HEK293 (cell line): ENCODE data around the gene EID2.
A peak's percentile ranks its signal among the peaks of the same experiment; 100 is the strongest.

Source experiments
- CTCF ChIA-PET: fragments of 350-600 bp; formaldehyde crosslinking; extraction: SDS; loops from one replicate; lab custom pipeline; 2021; ENCODE audit warnings: antibody characterized with exemption; lab: Yijun Ruan, JAX
- POLR2A ChIA-PET: fragments of 300-600 bp; formaldehyde crosslinking; extraction: SDS; loops from one replicate; lab custom pipeline; 2020; ENCODE audit warnings: antibody characterized with exemption, inconsistent platforms; lab: Yijun Ruan, JAX
- H3K27ac ChIP-seq: fragments of 200-500 bp; sonication (Bioruptor generic); 2 replicates; pipeline ENCODE4 v1.5.1; 2014; ENCODE audit warnings: low read depth, low read length, control low read depth, inconsistent platforms; ENCODE audit errors: extremely low read depth
- H3K36me3 ChIP-seq, 2 experiments: fragments of 200-500 bp in 1 of 2; sonication (Bioruptor generic) in 1 of 2; 1 replicate in 1 of 2; 2 replicates in 1 of 2; pipeline ENCODE4 v1.5.1; 2014 to 2017; ENCODE audit warnings: inconsistent platforms in 2 of 2, low read length in 2 of 2; ENCODE audit not compliant: control insufficient read depth in 2 of 2, insufficient read depth in 1 of 2
- H3K4me1 ChIP-seq: fragments of 200-500 bp; sonication (Bioruptor generic); 2 replicates; pipeline ENCODE4 v1.5.1; 2014; ENCODE audit warnings: mild to moderate bottlenecking, low read length, inconsistent platforms; ENCODE audit not compliant: control insufficient read depth, insufficient read depth
- H3K4me3 ChIP-seq: 2 replicates; pipeline ENCODE4 v1.5.1; 2011; ENCODE audit warnings: low read depth, mild to moderate bottlenecking, control low read depth, low read length, moderate library complexity
- H3K9me3 ChIP-seq: fragments of 200-500 bp; sonication (Bioruptor generic); 2 replicates; pipeline ENCODE4 v1.5.1; 2014; ENCODE audit warnings: low read depth, low read length, inconsistent platforms; ENCODE audit not compliant: control insufficient read depth, insufficient read depth
- HOXA7 ChIP-seq: sonication (generic); formaldehyde crosslinking; IDR thresholded peaks from 2 replicates; pipeline ENCODE4 v1.8.1; 2022; ENCODE audit warnings: missing genetic modification reagents, borderline replicate concordance
- IKZF3 ChIP-seq: fragments of 450-650 bp; IDR thresholded peaks from 2 replicates; pipeline ENCODE4 v1.5.0; 2018; ENCODE audit warnings: missing biosample characterization, mild to moderate bottlenecking, missing genetic modification characterization, moderate library complexity
- SP2 ChIP-seq: fragments of 450-650 bp; formaldehyde crosslinking; IDR thresholded peaks from 2 replicates; pipeline ENCODE4 v1.5.1; 2016; ENCODE audit warnings: missing biosample characterization, missing genetic modification characterization
- SP7 ChIP-seq: fragments of 450-650 bp; formaldehyde crosslinking; IDR thresholded peaks from 2 replicates; pipeline ENCODE4 v1.5.1; 2016; ENCODE audit warnings: missing biosample characterization, missing genetic modification characterization
- ZFP69B ChIP-seq: fragments of 450-650 bp; formaldehyde crosslinking; IDR thresholded peaks from 2 replicates; pipeline ENCODE4 v1.5.1; 2016; ENCODE audit warnings: missing biosample characterization, missing genetic modification characterization
- ZNF174 ChIP-seq: fragments of 450-650 bp; formaldehyde crosslinking; IDR thresholded peaks from 2 replicates; pipeline ENCODE4 v1.5.0; 2017; ENCODE audit warnings: missing biosample characterization, mild to moderate bottlenecking, missing genetic modification characterization
- ZNF324 ChIP-seq: fragments of 450-650 bp; formaldehyde crosslinking; IDR thresholded peaks from 2 replicates; pipeline ENCODE4 v1.5.1; 2016; ENCODE audit warnings: missing biosample characterization, missing genetic modification characterization
- ZNF549 ChIP-seq: fragments of 450-650 bp; IDR thresholded peaks from 2 replicates; pipeline ENCODE4 v1.5.1; 2018; ENCODE audit warnings: missing biosample characterization, missing genetic modification characterization, mild to moderate bottlenecking, inconsistent platforms, moderate library complexity
- ZNF560 ChIP-seq: fragments of 450-650 bp; formaldehyde crosslinking; IDR thresholded peaks from 2 replicates; pipeline ENCODE4 v1.5.1; 2017; ENCODE audit warnings: missing biosample characterization, missing genetic modification characterization, borderline replicate concordance
- ZNF596 ChIP-seq: fragments of 450-650 bp; IDR thresholded peaks from 2 replicates; pipeline ENCODE4 v1.5.0; 2018; ENCODE audit warnings: missing biosample characterization, mild to moderate bottlenecking, missing genetic modification characterization, moderate library complexity
- ZNF660 ChIP-seq: fragments of 450-650 bp; IDR thresholded peaks from 2 replicates; pipeline ENCODE4 v1.5.1; 2018; ENCODE audit warnings: missing biosample characterization, mild to moderate bottlenecking, missing genetic modification characterization
- ZNF677 ChIP-seq: fragments of 450-650 bp; IDR thresholded peaks from 2 replicates; pipeline ENCODE4 v1.5.0; 2018; ENCODE audit warnings: missing biosample characterization, mild to moderate bottlenecking, missing genetic modification characterization, moderate library complexity
- ZNF776 ChIP-seq: fragments of 450-650 bp; formaldehyde crosslinking; IDR thresholded peaks from 2 replicates; pipeline ENCODE4 v1.5.0; 2017; ENCODE audit warnings: missing biosample characterization, missing genetic modification characterization, borderline replicate concordance
- ZNF792 ChIP-seq: fragments of 450-650 bp; formaldehyde crosslinking; IDR thresholded peaks from 2 replicates; pipeline ENCODE4 v1.5.1; 2016; ENCODE audit warnings: missing biosample characterization, missing genetic modification characterization
- ZSCAN16 ChIP-seq: fragments of 450-650 bp; formaldehyde crosslinking; IDR thresholded peaks from 2 replicates; pipeline ENCODE4 v1.5.1; 2016; ENCODE audit warnings: missing biosample characterization, missing genetic modification characterization
- ZXDB ChIP-seq: fragments of 450-650 bp; formaldehyde crosslinking; IDR thresholded peaks from 2 replicates; pipeline ENCODE4 v1.5.1; 2016; ENCODE audit warnings: missing biosample characterization, missing genetic modification characterization
- TF ChIP-seq, protein P1 (sequence below): fragments of 450-650 bp; formaldehyde crosslinking; IDR thresholded peaks from 2 replicates; pipeline ENCODE4 v1.5.1; 2016; ENCODE audit warnings: missing biosample characterization, missing genetic modification characterization
- TF ChIP-seq, protein P2 (sequence below): fragments of 450-650 bp; formaldehyde crosslinking; IDR thresholded peaks from 2 replicates; pipeline ENCODE4 v1.5.0; 2017; ENCODE audit warnings: missing biosample characterization, missing genetic modification characterization, borderline replicate concordance
- TF ChIP-seq, protein P3 (sequence below): sonication (generic); formaldehyde crosslinking; IDR thresholded peaks from 2 replicates; pipeline ENCODE4 v1.8.1; 2022; ENCODE audit warnings: mild to moderate bottlenecking, moderate library complexity, missing genetic modification reagents
- TF ChIP-seq, protein P4 (sequence below): fragments of 450-650 bp; formaldehyde crosslinking; IDR thresholded peaks from 2 replicates; pipeline ENCODE4 v1.5.1; 2016; ENCODE audit warnings: missing biosample characterization, missing genetic modification characterization
- TF ChIP-seq, protein P5 (sequence below): fragments of 450-650 bp; formaldehyde crosslinking; IDR thresholded peaks from 2 replicates; pipeline ENCODE4 v1.5.1; 2016; ENCODE audit warnings: missing biosample characterization, missing genetic modification characterization

The EID2 gene

DNA sequence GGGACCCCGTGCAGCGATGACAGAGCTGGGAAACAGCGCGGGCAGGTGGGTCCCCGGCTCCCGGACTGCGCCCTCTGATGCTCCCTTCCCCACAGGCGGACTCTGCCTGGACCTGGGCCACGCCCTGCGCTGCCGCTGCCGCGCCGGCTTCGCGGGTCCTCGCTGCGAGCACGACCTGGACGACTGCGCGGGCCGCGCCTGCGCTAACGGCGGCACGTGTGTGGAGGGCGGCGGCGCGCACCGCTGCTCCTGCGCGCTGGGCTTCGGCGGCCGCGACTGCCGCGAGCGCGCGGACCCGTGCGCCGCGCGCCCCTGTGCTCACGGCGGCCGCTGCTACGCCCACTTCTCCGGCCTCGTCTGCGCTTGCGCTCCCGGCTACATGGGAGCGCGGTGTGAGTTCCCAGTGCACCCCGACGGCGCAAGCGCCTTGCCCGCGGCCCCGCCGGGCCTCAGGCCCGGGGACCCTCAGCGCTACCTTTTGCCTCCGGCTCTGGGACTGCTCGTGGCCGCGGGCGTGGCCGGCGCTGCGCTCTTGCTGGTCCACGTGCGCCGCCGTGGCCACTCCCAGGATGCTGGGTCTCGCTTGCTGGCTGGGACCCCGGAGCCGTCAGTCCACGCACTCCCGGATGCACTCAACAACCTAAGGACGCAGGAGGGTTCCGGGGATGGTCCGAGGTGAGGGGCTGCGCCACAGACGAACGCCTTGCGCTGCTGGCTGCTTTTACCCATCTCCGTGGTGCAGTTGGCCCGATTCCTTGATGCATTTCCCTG is 32.8 kb downstream of the EID2 start (continued):
- TF ChIP-seq, protein P1, sequence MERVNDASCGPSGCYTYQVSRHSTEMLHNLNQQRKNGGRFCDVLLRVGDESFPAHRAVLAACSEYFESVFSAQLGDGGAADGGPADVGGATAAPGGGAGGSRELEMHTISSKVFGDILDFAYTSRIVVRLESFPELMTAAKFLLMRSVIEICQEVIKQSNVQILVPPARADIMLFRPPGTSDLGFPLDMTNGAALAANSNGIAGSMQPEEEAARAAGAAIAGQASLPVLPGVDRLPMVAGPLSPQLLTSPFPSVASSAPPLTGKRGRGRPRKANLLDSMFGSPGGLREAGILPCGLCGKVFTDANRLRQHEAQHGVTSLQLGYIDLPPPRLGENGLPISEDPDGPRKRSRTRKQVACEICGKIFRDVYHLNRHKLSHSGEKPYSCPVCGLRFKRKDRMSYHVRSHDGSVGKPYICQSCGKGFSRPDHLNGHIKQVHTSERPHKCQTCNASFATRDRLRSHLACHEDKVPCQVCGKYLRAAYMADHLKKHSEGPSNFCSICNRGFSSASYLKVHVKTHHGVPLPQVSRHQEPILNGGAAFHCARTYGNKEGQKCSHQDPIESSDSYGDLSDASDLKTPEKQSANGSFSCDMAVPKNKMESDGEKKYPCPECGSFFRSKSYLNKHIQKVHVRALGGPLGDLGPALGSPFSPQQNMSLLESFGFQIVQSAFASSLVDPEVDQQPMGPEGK (tag by site-specific recombination), result peak; percentile 62; the same call in 1 of the 2 replicates
- TF ChIP-seq ZNF560 (peak; percentile 80; the same call in 1 of the 2 replicates), SP2 (tag by site-specific recombination) (peak; percentile 33; the same call in 1 of the 2 replicates), ZNF660 (tag by site-specific recombination) (no peak; the same call in none of the 2 replicates), ZNF324 (peak; percentile 62), IKZF3 (tag by site-specific recombination) (peak; percentile 31; the same call in 1 of the 2 replicates), HOXA7 (CRISPR knock-in tag) (peak; percentile 88; the same call in 1 of the 2 replicates), ZNF792 (tag by site-specific recombination) (no peak), ZNF596 (peak; percentile 53), ZFP69B (tag by site-specific recombination) (peak; percentile 52; the same call in 1 of the 2 replicates), ZSCAN16 (tag by site-specific recombination) (peak; percentile 43; the same call in 1 of the 2 replicates), ZNF677 (tag by site-specific recombination) (peak; percentile 47; the same call in 1 of the 2 replicates), ZXDB (tag by site-specific recombination) (peak; percentile 59), SP7 (tag by site-specific recombination) (peak; percentile 65; the same call in 1 of the 2 replicates)
- TF ChIP-seq, protein P2, sequence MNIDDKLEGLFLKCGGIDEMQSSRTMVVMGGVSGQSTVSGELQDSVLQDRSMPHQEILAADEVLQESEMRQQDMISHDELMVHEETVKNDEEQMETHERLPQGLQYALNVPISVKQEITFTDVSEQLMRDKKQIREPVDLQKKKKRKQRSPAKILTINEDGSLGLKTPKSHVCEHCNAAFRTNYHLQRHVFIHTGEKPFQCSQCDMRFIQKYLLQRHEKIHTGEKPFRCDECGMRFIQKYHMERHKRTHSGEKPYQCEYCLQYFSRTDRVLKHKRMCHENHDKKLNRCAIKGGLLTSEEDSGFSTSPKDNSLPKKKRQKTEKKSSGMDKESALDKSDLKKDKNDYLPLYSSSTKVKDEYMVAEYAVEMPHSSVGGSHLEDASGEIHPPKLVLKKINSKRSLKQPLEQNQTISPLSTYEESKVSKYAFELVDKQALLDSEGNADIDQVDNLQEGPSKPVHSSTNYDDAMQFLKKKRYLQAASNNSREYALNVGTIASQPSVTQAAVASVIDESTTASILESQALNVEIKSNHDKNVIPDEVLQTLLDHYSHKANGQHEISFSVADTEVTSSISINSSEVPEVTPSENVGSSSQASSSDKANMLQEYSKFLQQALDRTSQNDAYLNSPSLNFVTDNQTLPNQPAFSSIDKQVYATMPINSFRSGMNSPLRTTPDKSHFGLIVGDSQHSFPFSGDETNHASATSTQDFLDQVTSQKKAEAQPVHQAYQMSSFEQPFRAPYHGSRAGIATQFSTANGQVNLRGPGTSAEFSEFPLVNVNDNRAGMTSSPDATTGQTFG (tag by site-specific recombination), result no peak
- TF ChIP-seq, protein P3, sequence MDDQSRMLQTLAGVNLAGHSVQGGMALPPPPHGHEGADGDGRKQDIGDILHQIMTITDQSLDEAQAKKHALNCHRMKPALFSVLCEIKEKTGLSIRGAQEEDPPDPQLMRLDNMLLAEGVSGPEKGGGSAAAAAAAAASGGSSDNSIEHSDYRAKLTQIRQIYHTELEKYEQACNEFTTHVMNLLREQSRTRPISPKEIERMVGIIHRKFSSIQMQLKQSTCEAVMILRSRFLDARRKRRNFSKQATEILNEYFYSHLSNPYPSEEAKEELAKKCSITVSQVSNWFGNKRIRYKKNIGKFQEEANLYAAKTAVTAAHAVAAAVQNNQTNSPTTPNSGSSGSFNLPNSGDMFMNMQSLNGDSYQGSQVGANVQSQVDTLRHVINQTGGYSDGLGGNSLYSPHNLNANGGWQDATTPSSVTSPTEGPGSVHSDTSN (CRISPR knock-in tag), result peak; percentile 97
- TF ChIP-seq, all 188 proteins: peak for 63

DNA sequence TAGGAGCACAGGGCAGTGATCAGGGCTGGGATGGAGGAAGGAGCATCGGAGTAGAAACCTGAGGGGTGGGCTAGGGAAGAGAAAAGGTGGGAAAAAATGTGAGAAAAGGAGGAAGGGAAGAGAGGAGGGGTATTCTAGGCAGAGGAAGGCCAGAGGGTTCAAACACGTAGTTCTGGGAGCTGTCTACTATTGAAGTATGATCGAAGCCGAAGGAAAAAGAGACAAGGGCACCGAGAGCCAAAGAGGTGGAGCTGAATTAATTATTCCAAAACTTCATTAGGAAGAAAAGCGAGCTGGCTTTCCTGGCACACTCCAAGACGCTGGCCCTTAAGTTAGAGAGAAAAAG is 33.4 kb downstream of the EID2 start:
- no peak overlapping the region for H3K4me3 ChIP-seq
- peaks cover 6% of the 10 kb centered on the region for H3K9me3 ChIP-seq
- CTCF ChIA-PET, result interaction anchor here (0.6 to 3.1 kb wide), 3 partner anchors 26 to 95 kb away, joined by 4 to 25 read pairs (median 9); partner anchors contain the start of gene EID2B
- peaks cover 0 to 9% of the 10 kb centered on the region in 2 experiments; a peak in 1 of 3 replicates for H3K36me3 ChIP-seq
- POLR2A ChIA-PET, result interaction anchor here (1.0 to 2.4 kb wide), 4 partner anchors 8 to 71 kb away, joined by 3 to 7 read pairs (median 6); partner anchors contain the start of genes DLL3, RPS16 and TIMM50
- peak overlapping the region; percentile 58; the same call in 1 of the 2 replicates for H3K27ac ChIP-seq
- peaks cover 10% of the 10 kb centered on the region for H3K4me1 ChIP-seq
- TF ChIP-seq, protein P2 (tag by site-specific recombination), result no peak
- no peak for TF ChIP-seq ZNF549 (tag by site-specific recombination)
- TF ChIP-seq, protein P4, sequence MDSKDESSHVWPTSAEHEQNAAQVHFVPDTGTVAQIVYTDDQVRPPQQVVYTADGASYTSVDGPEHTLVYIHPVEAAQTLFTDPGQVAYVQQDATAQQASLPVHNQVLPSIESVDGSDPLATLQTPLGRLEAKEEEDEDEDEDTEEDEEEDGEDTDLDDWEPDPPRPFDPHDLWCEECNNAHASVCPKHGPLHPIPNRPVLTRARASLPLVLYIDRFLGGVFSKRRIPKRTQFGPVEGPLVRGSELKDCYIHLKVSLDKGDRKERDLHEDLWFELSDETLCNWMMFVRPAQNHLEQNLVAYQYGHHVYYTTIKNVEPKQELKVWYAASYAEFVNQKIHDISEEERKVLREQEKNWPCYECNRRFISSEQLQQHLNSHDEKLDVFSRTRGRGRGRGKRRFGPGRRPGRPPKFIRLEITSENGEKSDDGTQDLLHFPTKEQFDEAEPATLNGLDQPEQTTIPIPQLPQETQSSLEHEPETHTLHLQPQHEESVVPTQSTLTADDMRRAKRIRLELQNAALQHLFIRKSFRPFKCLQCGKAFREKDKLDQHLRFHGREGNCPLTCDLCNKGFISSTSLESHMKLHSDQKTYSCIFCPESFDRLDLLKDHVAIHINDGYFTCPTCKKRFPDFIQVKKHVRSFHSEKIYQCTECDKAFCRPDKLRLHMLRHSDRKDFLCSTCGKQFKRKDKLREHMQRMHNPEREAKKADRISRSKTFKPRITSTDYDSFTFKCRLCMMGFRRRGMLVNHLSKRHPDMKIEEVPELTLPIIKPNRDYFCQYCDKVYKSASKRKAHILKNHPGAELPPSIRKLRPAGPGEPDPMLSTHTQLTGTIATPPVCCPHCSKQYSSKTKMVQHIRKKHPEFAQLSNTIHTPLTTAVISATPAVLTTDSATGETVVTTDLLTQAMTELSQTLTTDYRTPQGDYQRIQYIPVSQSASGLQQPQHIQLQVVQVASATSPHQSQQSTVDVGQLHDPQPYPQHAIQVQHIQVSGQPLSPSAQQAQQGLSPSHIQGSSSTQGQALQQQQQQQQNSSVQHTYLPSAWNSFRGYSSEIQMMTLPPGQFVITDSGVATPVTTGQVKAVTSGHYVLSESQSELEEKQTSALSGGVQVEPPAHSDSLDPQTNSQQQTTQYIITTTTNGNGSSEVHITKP (tag by site-specific recombination), result no peak
- TF ChIP-seq, protein P5, sequence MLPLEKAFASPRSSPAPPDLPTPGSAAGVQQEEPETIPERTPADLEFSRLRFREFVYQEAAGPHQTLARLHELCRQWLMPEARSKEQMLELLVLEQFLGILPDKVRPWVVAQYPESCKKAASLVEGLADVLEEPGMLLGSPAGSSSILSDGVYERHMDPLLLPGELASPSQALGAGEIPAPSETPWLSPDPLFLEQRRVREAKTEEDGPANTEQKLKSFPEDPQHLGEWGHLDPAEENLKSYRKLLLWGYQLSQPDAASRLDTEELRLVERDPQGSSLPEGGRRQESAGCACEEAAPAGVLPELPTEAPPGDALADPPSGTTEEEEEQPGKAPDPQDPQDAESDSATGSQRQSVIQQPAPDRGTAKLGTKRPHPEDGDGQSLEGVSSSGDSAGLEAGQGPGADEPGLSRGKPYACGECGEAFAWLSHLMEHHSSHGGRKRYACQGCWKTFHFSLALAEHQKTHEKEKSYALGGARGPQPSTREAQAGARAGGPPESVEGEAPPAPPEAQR, result no peak
- 0 out of 2 replicates have a peak, but pooled peaks have one; percentile 26 for TF ChIP-seq ZNF174 (tag by site-specific recombination)
- no peak for TF ChIP-seq ZNF776
